HepG2 (cell line): ENCODE results near the gene EVL. TPM values are rescaled to one million over a fixed set of nuclear protein-coding genes. Genes with fewer than 3 reads are reported as not detected.

Source experiments
- ATAC-seq: fragments of 200-7000 bp; cut with Tn5 transposase; 3 replicates; pipeline ENCODE4 v1.9.1; 2020; ENCODE audit warnings: mild to moderate bottlenecking, moderate library complexity
- BruUV-seq: library from RNA; stranded (reverse); fragments of 400-500 nt; replicated peaks from 2 replicates; lab custom pipeline; 2021; lab: Mats Ljungman, UMichigan
- CTCF ChIA-PET: fragments of 300-600 bp; formaldehyde crosslinking; extraction: SDS; loops from one replicate; lab custom pipeline; 2021; ENCODE audit warnings: low total read pairs, inconsistent platforms, low intra/inter-chr PET ratio; lab: Yijun Ruan, JAX
- POLR2A ChIA-PET: fragments of 350-600 bp; sonication (Branson Sonifier 250); formaldehyde crosslinking; loops from one replicate; lab custom pipeline; 2020; ENCODE audit warnings: antibody characterized with exemption, inconsistent platforms; lab: Yijun Ruan, JAX
- DNase-seq: peaks from one replicate; pipeline ENCODE4 v3.0.0-alpha.2; 2015; ENCODE audit warnings: low spot score
- FAIRE-seq: peaks from 3 replicates; lab custom pipeline; 2011; peaks lifted over from hg19 to GRCh38; lab: Jason Lieb, UNC
- H2AFZ ChIP-seq: one replicate; pipeline ENCODE4 v1.6.1; 2011; ENCODE audit warnings: low read length, inconsistent platforms
- H3K27ac ChIP-seq: fragments of 300-600 bp; 3 replicates; pipeline ENCODE4 v1.8.0; 2011; ENCODE audit warnings: mixed run types, mild to moderate bottlenecking, mixed read lengths, low read length, inconsistent platforms; ENCODE audit not compliant: insufficient read depth; ENCODE audit errors: extremely low read length
- H3K27me3 ChIP-seq, 2 experiments: fragments of 200-600 bp in 1 of 2; 2 replicates in 1 of 2; 3 replicates in 1 of 2; pipeline versions ENCODE4 v1.6.0 to v1.8.0; 2011; ENCODE audit warnings: low read length in 2 of 2, mild to moderate bottlenecking in 2 of 2, moderate library complexity in 2 of 2, inconsistent platforms in 1 of 2; ENCODE audit not compliant: insufficient read depth in 2 of 2, control insufficient read depth in 1 of 2
- H3K36me3 ChIP-seq, 2 experiments: fragments of 200-600 bp in 1 of 2; replicated peaks in 1 of 2; 2 replicates in 1 of 2; 3 replicates in 1 of 2; pipeline versions ENCODE4 v1.5.1 to v1.8.0; 2011; ENCODE audit warnings: low read length in 2 of 2, inconsistent platforms in 1 of 2; ENCODE audit not compliant: insufficient read depth in 2 of 2, control insufficient read depth in 1 of 2
- H3K4me1 ChIP-seq: 2 replicates; pipeline ENCODE4 v1.5.1; 2012; ENCODE audit warnings: low read length, inconsistent platforms; ENCODE audit not compliant: insufficient read depth
- H3K4me2 ChIP-seq: 2 replicates; pipeline ENCODE4 v1.6.0; 2011; ENCODE audit warnings: low read depth, low read length, inconsistent platforms
- H3K4me3 ChIP-seq, 3 experiments: fragments of 200-600 bp in 1 of 3; sonication (generic), shearing (Covaris generic) in 1 of 3; replicated peaks in 1 of 3; 2 replicates each; pipeline ENCODE4 v1.5.1; 2011 to 2016; ENCODE audit warnings: low read length in 3 of 3, inconsistent platforms in 2 of 3, low read depth in 2 of 3, mild to moderate bottlenecking in 2 of 3, control low read depth in 1 of 3, mixed read lengths in 1 of 3; ENCODE audit not compliant: insufficient read depth in 1 of 3
- H3K79me2 ChIP-seq: one replicate; pipeline ENCODE4 v1.6.1; 2011; ENCODE audit warnings: low read length, inconsistent platforms; ENCODE audit not compliant: insufficient read depth
- H3K9ac ChIP-seq: 2 replicates; pipeline ENCODE4 v1.6.0; 2011; ENCODE audit warnings: mild to moderate bottlenecking, low read depth, low read length, inconsistent platforms; ENCODE audit not compliant: insufficient read depth
- H3K9me3 ChIP-seq: 2 replicates; pipeline ENCODE4 v1.5.1; 2012; ENCODE audit warnings: mild to moderate bottlenecking, low read length
- H4K20me1 ChIP-seq: 2 replicates; pipeline ENCODE4 v1.6.0; 2011; ENCODE audit warnings: inconsistent platforms, mild to moderate bottlenecking, low read length, moderate library complexity; ENCODE audit not compliant: insufficient read depth
- ETS1 ChIP-seq: sonication (generic); formaldehyde crosslinking; IDR thresholded peaks from 2 replicates; pipeline ENCODE4 v1.4.0; 2020; ENCODE audit warnings: missing genetic modification reagents
- GABPB1 ChIP-seq: IDR thresholded peaks from 2 replicates; pipeline ENCODE4 v1.6.1; 2016; ENCODE audit warnings: mild to moderate bottlenecking, missing genetic modification reagents, moderate library complexity, missing compliant biosample characterization
- HMG20B ChIP-seq: conservative IDR thresholded peaks from 2 replicates; pipeline ENCODE4 v1.6.1; 2016; ENCODE audit warnings: missing genetic modification reagents, missing compliant biosample characterization
- JUND ChIP-seq: sonication (generic); formaldehyde crosslinking; IDR thresholded peaks from 2 replicates; pipeline ENCODE4 v1.8.0; 2022; ENCODE audit warnings: mild to moderate bottlenecking, missing genetic modification reagents
- PHF21A ChIP-seq: sonication (generic); formaldehyde crosslinking; IDR thresholded peaks from 2 replicates; pipeline ENCODE4 v1.5.0; 2020; ENCODE audit warnings: mild to moderate bottlenecking, missing genetic modification reagents
- ZFX ChIP-seq: sonication (generic); formaldehyde crosslinking; IDR thresholded peaks from 2 replicates; pipeline ENCODE4 v1.4.0; 2020; ENCODE audit warnings: mild to moderate bottlenecking, low read depth, missing genetic modification reagents, moderate library complexity
- ZNF407 ChIP-seq: sonication (generic); formaldehyde crosslinking; IDR thresholded peaks from one replicate; pipeline ENCODE4 v1.5.1; 2020; ENCODE audit warnings: mild to moderate bottlenecking, missing genetic modification reagents; ENCODE audit errors: not compliant biosample characterization
- ZNF761 ChIP-seq: sonication (generic); formaldehyde crosslinking; conservative IDR thresholded peaks from 2 replicates; pipeline ENCODE4 v1.4.0; 2020; ENCODE audit warnings: mild to moderate bottlenecking, missing genetic modification reagents
- WGBS: methylation state at CpG from one replicate; pipeline ENCODE4 v1.1.6; 2017; ENCODE audit warnings: low lambda C conversion rate; 5-methylcytosine and 5-hydroxymethylcytosine counted together
- in situ Hi-C: cut with HindIII; loops from 2 replicates; pipeline ENCODE4 v1.10.0; 2017; ENCODE audit warnings: low pct_unique_long_range_greater_than_20kb; ENCODE audit not compliant: extremely low pct_ligation_motif_present
- intact Hi-C: fragments of 100-400 bp; cut with micrococcal nuclease; formaldehyde crosslinking; loops from one replicate; pipeline ENCODE4 v1.10.0; 2022; ENCODE audit not compliant: unreplicated experiment
- polyA plus RNA-seq, 8 experiments: library from polyadenylated mRNA; depleted of rRNA in 3 of 8; stranded (reverse) in 7 of 8; unstranded in 1 of 8; fragments of >200 nt; fragmentation: Illumina TruSeq in 4 of 8; extraction: Trizol in 4 of 8; gene quantifications; 2 replicates each; pipeline versions ENCODE4 v1.2.1 to v1.2.3, GENCODE V29; 2011 to 2016; ENCODE audit warnings: low read depth in 4 of 8, missing spikeins in 1 of 8, mixed read lengths in 1 of 8; ENCODE audit not compliant: insufficient read depth in 1 of 8
- total RNA-seq, 5 experiments: library from RNA; depleted of rRNA; stranded (reverse); fragments of >200 nt; fragmentation: Illumina TruSeq; extraction: Trizol; gene quantifications; 2 replicates each; pipeline ENCODE4 v1.2.3, GENCODE V29; 2016; ENCODE audit warnings: low read depth in 1 of 5

The EVL gene
- total and polyA plus RNA-seq, 2 of the 13 experiments (the other 11 are each of a cell fraction or from before 2014, with no cell fraction given), result 15.1 to 31.2 TPM

- WGBS, result 89% methylated on average over 4 of the region's 4 CpGs
- ATAC-seq (no peak), DNase-seq (no peak), FAIRE-seq (no peak)
- H3K79me2 ChIP-seq, result no peaks in the 10 kb centered on the region
- no peaks in the 10 kb centered on the region for H3K27me3 ChIP-seq
- in situ Hi-C loops (loop anchor here (10.0 kb wide), 1 partner anchor 119 kb away; no protein-coding TSS in a partner anchor), intact Hi-C loops (no loop called here)
- no peaks in the 10 kb centered on the region for H3K4me1 ChIP-seq
- H3K9ac ChIP-seq, result no peak overlapping the region
- no peaks in the 10 kb centered on the region for H3K9me3 ChIP-seq
- POLR2A ChIA-PET, result no interaction called here
- TF ChIP-seq GABPB1 (CRISPR knock-in tag) (no peak), JUND (CRISPR knock-in tag) (no peak), PHF21A (CRISPR knock-in tag) (no peak)
- H3K36me3 ChIP-seq, result peaks cover 3% of the 10 kb centered on the region in 2 experiments; a peak in 3 of 5 replicates
- H4K20me1 ChIP-seq, result no peaks in the 10 kb centered on the region
- H3K4me3 ChIP-seq, result no peak overlapping the region
- no TSS peak for BruUV-seq
- no peak overlapping the region for H3K4me2 ChIP-seq
- H3K27ac ChIP-seq, result no peak overlapping the region
- no peak overlapping the region for H2AFZ ChIP-seq
- CTCF ChIA-PET, result no interaction called here
Measured at GRCh38 chr14:100104006-100104352, 38.8 kb downstream of the EVL start.

DNA sequence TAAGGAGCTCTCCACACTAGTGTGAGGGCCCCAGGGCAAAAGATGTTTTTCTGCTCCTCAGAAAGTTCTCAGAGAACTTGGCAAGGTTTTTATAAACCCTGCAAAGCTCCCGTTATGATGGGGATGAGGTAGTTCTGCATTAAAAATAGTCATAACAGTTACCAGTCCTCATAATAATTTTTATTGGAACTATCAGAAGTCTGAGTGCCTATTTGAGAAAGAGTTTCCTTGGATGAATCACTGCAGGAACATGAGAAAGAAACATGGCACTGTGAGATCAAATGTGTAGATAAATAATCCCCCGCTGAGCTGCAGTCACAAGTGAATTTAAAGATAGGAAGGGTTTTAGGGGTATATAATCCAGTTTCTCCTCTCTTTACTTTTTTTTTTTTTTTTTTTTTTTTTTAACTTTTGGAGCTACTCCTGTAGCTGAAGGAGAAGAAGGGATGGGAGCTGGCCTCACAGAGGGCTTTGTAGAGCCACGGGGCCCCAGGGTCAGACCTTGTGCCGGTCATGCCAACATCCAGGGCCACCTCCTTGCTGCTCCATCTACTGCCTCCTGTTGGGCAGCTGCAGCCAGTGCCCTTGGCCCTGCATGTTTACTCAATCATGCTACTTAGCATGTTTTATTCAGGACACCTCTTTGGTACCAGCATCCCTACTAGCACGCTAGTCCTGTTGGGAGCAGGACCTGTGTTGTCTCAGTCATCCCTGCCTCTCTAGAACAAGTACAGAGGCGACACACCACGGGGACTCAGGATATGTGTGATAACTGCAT, 39.5 kb downstream of the EVL start:
- peaks cover 3% of the 10 kb centered on the region in 2 experiments; a peak in 3 of 5 replicates for H3K36me3 ChIP-seq
- H3K4me1 ChIP-seq, result no peaks in the 10 kb centered on the region
- H4K20me1 ChIP-seq, result no peaks in the 10 kb centered on the region
- no peak overlapping the region for H3K27ac ChIP-seq
- ChIA-PET CTCF (no interaction called here), POLR2A (no interaction called here)
- DNase-seq (no peak), FAIRE-seq (no peak), ATAC-seq (no peak)
- no peaks in the 10 kb centered on the region for H3K9me3 ChIP-seq
- H3K9ac ChIP-seq, result no peak overlapping the region
- H3K4me3 ChIP-seq, result no peak overlapping the region
- in situ Hi-C loops, result loop anchor here (10.0 kb wide), 1 partner anchor 120 kb away; no protein-coding TSS in a partner anchor
- no peak overlapping the region for H2AFZ ChIP-seq
- H3K4me2 ChIP-seq, result no peak overlapping the region
- H3K27me3 ChIP-seq, result no peaks in the 10 kb centered on the region
- no TSS peak for BruUV-seq
- WGBS, result 97% methylated on average over 6 of the region's 7 CpGs
- intact Hi-C loops, result no loop called here
- no peaks in the 10 kb centered on the region for H3K79me2 ChIP-seq
- TF ChIP-seq ZNF407 (CRISPR knock-in tag) (no peak), ZFX (CRISPR knock-in tag) (no peak), ETS1 (CRISPR knock-in tag) (no peak), HMG20B (CRISPR knock-in tag) (no peak), ZNF761 (CRISPR knock-in tag) (no peak)
